ENCODE measurements around the gene NIPAL3.

- TF ChIP-seq CTCF (conservative IDR thresholded peaks at IDR 0.05; ENCODE audit: low read depth, low read length) (no peak), EZH2 (IDR thresholded peaks at IDR 0.05; ENCODE audit: borderline replicate concordance, low read depth, low read length, poor library complexity, severe bottlenecking) (no peak)
Observed at GRCh38 chr1:24369199-24369598, 46.4 kb upstream of the NIPAL3 start.
